NCI-H446 (cell line): ENCODE results near the gene PLG.
"Not testable (repeated sequence)": the region's sequence is repeated elsewhere in the genome, so short reads cannot be mapped to it uniquely, and the experiment has no call there.

ENCODE experiments used
- DNase-seq, 2 experiments: peaks; one replicate each; lab custom pipeline; 2025; lab: John Stamatoyannopoulos, UW

The PLG gene

DNA sequence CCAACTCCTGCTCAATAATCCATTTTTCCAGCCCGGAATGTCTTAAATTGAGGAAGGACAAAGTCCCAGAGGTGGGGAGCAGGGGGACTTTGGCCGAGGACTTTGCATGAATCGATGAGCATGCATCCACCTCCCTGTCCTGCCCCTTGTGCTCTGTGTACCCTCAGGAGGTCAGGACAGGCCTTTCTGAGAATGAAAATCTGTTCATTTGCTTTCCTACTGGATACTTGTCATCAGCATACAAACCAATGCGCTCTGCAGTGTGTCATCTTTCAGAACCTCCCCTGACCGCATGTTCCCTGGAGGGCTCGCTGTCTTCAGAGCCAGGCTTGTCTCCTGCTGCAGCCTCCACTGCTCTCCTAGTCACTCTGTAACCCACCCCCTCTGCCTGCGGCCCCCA, 2.6 kb downstream of the PLG start:
- not testable (repeated sequence) for DNase-seq

DNA sequence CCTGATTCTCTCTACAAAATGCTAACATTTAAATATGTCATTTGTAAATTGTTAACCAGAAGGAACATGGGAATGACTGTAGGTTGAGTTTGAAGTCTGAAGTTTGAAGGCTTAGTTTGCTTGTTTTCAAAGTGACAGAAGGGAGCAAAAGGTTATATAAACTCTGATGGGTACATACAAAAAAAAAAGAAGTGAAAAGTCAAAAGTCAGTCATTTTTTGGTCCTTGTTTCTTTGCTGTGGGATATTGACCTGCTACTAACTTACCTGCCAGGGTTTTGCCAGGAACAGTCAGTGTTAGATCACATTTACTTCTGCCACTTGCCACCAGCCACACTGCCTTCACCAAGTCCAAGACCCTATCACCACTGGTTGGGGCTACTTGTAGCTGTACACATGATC, 6.9 kb downstream of the PLG start:
- not testable (repeated sequence) for DNase-seq

DNA sequence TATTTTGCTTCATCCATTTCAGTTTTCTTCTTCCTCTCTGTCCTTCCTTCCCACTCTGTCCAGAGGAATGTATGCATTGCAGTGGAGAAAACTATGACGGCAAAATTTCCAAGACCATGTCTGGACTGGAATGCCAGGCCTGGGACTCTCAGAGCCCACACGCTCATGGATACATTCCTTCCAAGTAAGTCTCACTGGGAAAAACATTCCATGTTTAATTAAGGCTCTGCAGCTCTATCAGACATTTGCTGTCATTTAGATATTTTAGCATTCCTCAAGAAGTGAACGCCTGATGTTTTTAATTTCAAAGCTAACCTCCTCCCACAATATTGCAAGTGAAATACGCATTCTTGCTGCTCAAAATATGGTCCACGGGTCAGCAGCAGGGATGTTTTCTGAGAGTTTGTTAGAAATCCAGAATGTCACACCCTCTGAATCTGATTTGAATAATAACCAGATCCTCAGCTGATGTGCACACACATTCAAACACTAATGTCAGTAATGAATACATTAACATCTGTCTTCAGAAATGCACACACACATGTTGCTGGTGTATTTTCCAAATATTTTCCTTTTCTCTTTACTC, 12.8 kb downstream of the PLG start:
- no peak for DNase-seq

DNA sequence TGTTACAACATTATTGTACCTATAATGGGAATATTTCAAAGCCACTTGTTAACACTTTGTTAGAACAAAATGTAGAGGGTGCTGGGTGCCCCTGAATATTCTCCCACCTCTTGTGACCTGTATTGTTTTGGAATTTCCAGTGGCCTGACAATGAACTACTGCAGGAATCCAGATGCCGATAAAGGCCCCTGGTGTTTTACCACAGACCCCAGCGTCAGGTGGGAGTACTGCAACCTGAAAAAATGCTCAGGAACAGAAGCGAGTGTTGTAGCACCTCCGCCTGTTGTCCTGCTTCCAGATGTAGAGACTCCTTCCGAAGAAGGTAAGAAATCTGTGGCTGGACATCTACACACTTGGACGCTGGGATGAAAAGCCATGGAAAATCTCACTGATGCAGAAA, 28.9 kb downstream of the PLG start:
- DNase-seq, result no peak

DNA sequence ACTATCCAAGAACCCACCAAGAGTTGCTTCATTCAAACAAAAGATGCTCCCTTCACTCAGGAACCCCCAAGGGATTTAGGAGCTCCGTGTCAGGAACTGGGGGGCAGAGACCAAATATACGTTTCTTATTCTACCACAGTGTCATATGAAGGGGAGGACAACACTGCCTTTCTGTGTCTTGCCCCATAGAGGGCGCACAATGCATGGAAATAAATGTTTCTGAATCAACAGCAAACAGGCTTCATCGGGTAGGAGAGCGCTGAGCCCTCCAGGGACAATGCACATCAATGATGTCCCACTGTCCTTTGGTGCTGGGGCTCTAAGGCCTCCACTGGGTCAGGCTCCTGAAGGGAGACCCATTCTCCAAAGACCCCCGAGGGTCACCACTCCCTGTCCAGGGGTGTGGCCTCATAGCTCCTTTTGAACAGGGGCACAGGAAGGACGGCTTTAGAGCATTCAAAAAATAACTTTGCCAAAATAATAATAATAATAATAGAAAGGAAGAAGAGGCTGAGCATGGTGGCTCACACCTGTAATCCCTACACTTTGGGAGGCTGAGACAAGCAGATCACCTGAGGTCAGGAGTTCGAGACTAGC, 31.1 kb downstream of the PLG start:
- DNase-seq, result peak; percentile 1 to 43

DNA sequence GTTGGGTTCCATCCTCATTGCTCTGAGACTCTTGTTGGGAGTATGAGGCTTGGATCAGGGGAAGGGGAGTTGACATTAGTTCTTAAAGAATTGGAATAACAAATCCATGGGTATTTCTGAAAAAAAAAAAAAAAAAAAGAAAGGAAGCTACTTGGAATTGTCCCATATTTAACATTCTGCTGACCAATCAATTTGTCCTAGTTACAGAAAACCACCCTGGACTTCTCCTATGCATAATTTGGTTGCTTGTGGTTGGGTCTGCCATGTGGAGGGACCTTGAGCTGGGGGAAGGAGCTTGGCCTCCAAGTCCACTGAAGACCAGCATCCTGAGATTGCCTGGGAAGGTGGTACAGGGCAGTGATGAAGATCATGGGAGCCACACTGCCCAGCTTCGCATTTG, 32.6 kb downstream of the PLG start:
- DNase-seq, result no peak

DNA sequence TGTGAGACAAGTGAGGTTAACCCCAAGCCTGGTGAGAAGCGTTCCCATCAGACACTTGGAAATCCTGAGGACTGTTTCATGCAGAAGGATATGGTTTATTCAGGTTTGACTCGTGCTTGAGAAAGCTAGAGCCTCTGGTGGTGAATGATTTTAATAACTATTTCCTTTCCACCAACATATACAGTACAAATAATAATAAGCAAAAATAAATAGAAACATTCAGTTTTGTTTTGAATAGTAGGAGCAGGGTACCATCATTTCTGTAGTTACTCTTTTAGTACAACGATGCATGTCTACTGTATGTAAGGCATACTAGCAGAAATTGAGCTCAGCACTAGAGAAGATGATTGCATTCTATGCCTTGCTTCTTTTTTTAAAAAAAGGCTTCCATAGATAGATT, 33.5 kb downstream of the PLG start:
- no peak for DNase-seq

DNA sequence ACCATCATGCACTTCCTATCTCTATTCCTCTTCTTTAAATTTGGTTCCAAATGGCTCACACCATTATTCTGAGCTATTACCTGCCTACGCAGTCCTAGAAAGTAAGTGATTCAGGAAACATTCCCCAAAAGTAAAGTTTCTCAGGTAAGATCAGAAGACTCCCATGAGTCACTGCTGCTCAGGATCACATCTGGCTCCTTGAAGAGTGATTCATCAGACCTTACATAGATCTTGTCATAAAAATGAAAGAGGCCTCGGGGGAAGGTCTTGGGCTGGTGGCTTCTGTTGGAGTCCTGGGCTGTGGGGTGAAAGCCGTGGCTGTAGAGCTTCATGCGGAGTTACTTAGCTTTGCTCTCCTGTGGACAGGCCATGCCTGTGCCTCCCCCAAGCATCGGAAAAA, 35.9 kb downstream of the PLG start:
- DNase-seq, result no peak

DNA sequence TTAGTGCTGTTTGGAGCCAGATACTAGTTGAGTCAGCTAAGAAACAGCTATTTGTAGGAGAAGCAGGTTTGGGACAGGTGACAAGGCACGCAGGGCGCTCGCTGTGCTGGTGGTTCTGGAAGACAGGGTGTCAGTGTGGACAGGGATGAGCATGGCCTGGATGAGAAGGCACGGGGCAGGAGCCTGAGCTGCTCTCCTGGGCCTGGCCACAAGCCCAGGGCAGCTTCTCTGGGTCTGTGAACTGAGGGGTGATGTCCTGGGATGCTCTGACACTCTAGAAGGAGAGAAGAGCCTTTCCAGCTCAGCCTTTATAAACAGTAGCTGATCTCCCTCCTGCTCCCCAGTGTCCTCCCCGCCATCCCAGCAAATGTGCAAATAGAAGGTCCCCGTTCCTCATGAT, 37.9 kb downstream of the PLG start:
- DNase-seq, result no peak

DNA sequence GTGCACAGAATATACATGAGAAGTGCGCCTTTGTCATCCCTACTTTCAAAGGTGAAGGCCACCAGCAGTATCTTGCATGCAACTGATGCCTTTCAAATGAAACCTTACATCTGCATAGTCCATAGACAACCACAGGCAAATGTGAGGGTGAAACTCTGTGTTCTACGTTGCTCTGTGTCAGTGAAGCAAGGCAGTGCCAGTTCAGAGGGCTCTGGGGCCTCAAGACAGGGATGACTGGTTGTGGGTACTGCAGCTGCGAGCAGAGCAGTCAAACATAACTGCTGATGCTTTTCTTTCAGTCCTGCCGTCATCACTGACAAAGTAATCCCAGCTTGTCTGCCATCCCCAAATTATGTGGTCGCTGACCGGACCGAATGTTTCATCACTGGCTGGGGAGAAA, 39.0 kb downstream of the PLG start:
- not testable (repeated sequence) for DNase-seq

DNA sequence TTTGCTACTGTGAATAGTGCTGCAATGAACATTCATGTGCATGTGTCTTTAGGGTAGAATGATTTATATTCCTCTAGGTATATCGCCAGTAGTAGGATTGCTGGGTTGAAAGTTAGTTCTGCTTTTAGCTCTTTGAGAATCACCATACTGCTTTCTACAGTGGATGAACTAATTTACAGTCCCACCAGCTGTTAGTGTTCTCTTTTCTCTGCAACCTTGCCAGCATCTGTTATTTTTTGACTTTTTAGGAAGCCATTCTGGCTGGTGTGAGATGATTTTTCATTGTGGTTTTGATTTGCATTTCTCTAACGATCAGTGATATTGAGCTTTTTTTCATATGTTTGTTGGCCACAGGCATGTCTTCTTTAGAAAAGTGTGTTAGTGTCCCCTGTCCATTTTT, 40.0 kb downstream of the PLG start:
- no peak for DNase-seq

DNA sequence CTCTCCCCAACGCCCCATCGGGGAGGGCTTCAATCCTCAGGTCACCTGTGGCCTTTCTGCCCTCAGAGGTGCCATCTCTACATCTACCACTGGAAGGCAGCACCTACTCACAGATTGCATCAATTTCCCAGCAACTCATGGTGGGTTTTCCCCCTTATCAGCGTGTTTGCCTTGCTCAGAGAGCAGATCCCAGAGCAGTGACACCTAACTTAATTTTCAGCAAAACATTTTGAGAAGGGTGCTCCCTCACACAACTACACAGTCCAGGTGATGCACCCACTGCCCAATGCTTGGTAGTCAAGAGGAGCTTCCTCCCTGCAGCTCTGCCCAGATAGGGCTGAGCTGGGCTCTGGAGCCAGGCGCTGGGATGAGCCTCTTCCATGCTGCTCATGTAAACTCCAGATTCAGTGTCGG, 48.2 kb downstream of the PLG start:
- DNase-seq, result peak in 1 of 2 experiments; percentile 30

DNA sequence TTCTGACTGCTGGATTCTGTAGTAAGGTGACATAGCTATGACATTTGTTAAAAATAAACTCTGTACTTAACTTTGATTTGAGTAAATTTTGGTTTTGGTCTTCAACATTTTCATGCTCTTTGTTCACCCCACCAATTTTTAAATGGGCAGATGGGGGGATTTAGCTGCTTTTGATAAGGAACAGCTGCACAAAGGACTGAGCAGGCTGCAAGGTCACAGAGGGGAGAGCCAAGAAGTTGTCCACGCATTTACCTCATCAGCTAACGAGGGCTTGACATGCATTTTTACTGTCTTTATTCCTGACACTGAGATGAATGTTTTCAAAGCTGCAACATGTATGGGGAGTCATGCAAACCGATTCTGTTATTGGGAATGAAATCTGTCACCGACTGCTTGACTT, 51.2 kb downstream of the PLG start:
- not testable (repeated sequence) for DNase-seq

DNA sequence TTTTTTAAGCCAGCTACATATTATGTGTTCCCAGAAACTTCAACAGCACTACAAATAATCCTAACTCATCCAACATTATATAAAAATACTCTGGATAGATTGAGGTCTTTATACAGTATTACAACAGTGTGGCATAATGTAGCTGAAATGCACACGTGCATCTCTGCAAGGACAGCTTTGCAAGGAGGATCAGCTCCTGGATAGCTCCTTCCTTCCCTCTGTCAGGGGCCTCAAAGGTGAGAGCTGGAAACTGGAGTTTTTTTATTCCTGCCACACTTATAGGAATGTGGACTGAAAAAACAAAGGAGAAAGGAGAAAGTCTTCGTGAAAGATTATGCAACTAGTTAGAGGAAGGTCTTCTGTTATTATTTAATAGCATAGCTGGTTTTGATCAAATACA, 53.1 kb downstream of the PLG start:
- DNase-seq, result no peak

DNA sequence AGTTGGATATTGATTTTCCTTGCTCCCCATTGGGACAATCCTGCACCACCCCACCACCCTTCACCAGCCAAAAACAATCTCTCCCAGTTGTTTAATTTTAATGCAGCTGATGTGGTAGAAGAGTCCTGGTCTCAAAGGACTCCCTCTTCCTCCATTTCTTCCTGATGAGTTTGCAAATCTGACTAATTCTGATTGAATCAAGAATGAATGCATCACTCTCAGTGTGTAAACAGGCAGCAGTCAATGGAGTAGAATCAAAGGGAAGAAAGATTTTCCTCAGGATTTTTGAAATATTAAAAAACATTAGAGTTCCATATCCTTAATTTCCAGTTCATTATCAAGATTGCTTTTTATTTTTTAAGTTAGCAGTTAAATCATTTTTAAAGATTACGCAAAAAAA, 54.0 kb downstream of the PLG start:
- no peak for DNase-seq

DNA sequence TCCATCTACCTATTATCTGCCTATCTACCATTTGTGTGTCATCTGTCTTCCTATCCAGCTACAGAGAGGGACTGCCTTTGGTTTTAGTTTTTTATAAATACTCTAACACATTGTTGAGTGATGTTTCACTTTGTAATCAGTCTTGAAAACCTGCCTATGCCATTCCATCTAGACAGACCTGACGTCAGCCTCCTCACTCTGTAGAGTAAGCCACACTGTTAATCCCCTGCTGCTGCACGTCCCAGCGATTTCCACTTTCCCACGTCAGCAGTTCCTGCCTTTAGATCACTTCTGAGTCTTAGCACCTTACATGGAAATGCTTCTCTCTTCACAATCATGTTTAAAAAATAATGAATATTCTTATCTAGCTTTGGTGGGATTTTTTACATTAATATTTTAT, 54.8 kb downstream of the PLG start:
- DNase-seq, result no peak

DNA sequence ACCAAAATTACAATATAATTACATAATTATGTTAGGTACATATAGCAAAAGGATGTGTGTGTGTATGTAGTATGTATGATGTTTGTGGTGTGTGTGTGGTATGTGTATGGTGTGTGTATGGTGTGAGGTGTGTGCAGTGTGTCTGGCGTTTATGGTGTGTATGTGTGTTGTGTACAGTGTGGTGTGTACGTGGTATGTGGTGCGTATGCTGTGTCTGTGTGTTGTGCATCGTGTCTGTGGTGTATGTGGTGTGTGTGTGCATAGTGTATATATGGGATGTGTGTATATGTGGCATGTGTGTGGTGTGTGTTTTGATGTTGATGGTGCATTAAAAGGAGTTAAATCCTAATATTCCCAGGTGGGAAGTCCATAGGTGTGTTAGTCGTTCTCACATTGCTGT, 62.8 kb downstream of the PLG start:
- no peak for DNase-seq

DNA sequence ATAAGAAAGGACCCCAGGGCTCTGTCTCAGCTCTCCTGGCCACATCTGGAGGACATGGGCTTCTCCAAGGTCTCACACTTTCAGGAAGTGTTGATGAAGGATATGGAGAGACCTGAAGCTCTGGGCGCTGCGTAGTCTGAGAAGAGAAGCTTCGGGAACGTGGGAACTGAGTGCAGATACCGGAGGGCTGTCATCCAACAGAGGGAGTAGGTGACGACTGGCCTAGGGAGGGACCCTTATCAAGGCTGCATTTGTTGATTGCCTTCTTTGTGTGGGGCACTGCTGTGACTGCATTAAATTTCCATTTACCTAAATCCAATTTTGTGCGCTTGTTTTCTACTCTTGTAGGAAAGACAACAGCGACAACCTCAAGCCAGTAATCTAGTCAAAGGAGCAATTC, 63.4 kb downstream of the PLG start:
- DNase-seq, result no peak

DNA sequence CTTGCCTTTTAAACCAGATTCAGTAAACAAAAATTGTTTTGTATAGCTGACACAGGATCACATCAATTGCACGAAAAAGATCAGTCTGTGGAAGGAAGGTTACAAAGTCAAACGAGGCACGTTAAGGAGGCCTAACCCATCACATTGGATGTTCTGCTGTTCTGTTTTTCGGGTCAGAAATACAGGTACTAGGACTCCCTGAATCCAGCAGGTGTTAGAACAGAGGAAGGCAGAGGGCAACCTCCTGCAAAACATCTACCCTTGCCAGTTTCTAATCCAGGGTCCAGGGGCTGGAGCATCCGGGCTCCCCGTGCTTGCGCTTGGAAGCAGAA, 64.6 kb downstream of the PLG start:
- DNase-seq, result no peak

DNA sequence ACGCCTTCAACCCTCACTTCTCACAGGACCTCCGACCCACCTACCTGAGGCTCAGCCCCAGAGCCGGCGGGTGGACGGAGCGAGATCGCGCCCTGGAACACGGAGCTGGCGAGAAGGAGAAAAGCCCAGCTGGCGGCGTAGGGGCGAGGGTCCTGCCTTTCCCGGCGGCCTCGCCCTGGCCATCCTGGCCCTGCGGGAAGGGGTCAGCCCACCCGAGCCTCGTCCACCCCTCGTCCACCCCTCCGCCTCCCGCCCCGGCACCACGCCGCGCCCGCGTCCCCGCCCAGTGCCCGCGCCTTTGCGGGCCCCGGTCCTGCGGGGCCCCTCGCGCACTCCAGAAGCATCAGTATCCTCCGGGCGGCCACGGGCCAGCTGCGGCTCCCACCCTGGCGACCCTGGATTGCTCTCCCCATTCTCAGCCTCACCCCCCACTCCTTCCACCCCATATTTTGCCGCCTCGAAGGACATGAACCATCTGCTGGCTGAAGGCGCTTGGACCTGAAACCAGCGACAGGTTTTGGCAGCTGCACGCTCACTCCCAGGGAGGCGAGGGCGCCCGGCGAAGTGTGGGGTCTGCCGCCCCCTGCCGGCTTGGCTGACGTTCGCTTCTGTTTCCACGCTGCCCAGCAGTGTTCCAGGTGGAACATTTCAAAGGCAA, 65.1 kb downstream of the PLG start:
- peak in 1 of 2 experiments; percentile 73 for DNase-seq

DNA sequence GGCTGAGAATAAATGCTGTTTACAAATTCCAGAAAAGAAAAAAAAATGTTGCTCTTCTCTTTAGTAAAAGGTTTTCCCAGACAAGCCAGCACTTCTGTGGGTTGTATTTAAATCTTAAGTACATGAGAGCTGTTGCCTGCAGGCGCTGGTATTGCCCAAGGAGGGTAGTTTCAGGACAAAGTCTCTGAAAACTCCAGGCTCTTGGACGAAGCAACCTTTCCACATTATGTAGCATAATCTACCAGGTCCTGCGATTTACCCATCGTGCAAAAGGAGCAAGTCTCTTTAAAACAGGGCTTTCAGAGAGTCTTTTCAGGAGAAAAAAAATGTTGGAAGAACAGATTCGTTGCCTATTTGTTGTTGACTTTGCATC, 65.6 kb downstream of the PLG start:
- no peak for DNase-seq

DNA sequence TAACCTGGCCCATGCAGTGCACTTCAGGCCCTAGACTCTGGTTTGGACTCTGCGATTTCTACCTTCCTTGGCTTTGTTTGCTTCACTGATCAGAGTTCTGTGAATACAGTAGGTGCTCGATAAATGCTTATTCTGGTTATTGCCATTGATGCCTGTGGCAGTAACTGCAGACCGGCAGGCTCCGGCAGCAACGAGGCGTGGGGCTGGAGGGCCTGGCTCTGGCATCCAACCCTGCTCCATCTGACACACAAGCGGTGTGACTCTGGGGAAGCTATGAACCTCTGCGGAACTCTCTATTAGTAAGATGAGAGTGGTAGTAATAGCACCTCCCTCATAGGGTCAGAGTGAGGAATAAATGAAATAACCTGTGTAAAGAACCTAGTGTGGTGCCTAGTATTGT, 66.1 kb downstream of the PLG start:
- no peak for DNase-seq

DNA sequence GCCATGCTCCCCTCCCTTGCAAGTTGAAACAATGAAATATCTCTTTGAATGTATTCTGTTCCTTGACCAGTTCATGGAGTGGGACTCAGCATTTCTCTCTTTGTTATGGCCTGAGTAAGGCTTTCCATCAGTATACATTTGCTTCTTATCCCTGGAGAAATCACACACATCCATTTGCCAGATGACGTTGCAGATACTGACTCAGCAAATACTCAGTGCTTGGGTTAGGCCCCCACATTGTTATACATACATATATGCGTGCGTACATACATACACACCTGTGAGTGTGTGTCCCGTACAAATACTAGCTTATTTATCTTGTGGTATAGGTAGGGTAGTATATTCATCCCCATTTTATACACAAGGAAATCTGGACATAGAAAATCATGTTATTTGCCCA, 72.4 kb downstream of the PLG start:
- DNase-seq, result no peak
